IMR-90 (cell line): ENCODE results near the gene NIPAL3. TPM values are rescaled to one million over a fixed set of nuclear protein-coding genes. Genes with fewer than 3 reads are reported as not detected.

ENCODE experiments used
- ATAC-seq: fragments of 200-7000 bp; cut with Tn5 transposase; 2 replicates; pipeline ENCODE4 v1.9.1; 2020; ENCODE audit warnings: low read depth, mild to moderate bottlenecking, moderate library complexity
- BruUV-seq: library from RNA; stranded (reverse); fragments of 400-500 nt; replicated peaks from 2 replicates; lab custom pipeline; 2021; lab: Mats Ljungman, UMichigan
- CTCF ChIA-PET: fragments of 300-600 bp; formaldehyde crosslinking; extraction: SDS; loops from one replicate; lab custom pipeline; 2021; ENCODE audit warnings: antibody characterized with exemption; lab: Yijun Ruan, JAX
- POLR2A ChIA-PET: fragments of 300-600 bp; sonication (Branson Sonifier 250); formaldehyde crosslinking; loops from one replicate; lab custom pipeline; 2022; ENCODE audit warnings: antibody characterized with exemption; ENCODE audit not compliant: unreplicated experiment; lab: Charles Lee
- DNase-seq: peaks from one replicate; pipeline ENCODE4 v3.0.0; 2013
- H2AFZ ChIP-seq: replicated peaks from 2 replicates; pipeline ENCODE3; 2013; ENCODE audit warnings: low read length, mild to moderate bottlenecking; ENCODE audit not compliant: poor library complexity
- H2AK5ac ChIP-seq: 2 replicates; pipeline ENCODE4 v1.6.1; 2013; ENCODE audit warnings: low read depth, low read length, inconsistent platforms
- H2AK9ac ChIP-seq: replicated peaks from 2 replicates; pipeline ENCODE3; 2013; ENCODE audit warnings: mild to moderate bottlenecking, low read depth, low read length, moderate library complexity; ENCODE audit not compliant: poor library complexity
- H2BK120ac ChIP-seq: 2 replicates; pipeline ENCODE4 v1.6.1; 2013; ENCODE audit warnings: low read depth, low read length, inconsistent platforms
- H2BK15ac ChIP-seq: 3 replicates; pipeline ENCODE4 v1.6.1; 2013; ENCODE audit warnings: low read depth, low read length, inconsistent platforms
- H2BK20ac ChIP-seq: 2 replicates; pipeline ENCODE4 v1.6.1; 2013; ENCODE audit warnings: low read depth, mild to moderate bottlenecking, inconsistent platforms, low read length, moderate library complexity
- H2BK5ac ChIP-seq: 2 replicates; pipeline ENCODE4 v1.6.1; 2013; ENCODE audit warnings: mild to moderate bottlenecking, low read depth, low read length, inconsistent platforms; ENCODE audit not compliant: poor library complexity, severe bottlenecking
- H3K14ac ChIP-seq: replicated peaks from 2 replicates; pipeline ENCODE4 v1.6.1; 2013; ENCODE audit warnings: low read depth, low read length, inconsistent platforms
- H3K18ac ChIP-seq: 2 replicates; pipeline ENCODE4 v1.6.1; 2013; ENCODE audit warnings: low read depth, low read length, control low read depth
- H3K23ac ChIP-seq: 2 replicates; pipeline ENCODE4 v1.6.1; 2013; ENCODE audit warnings: low read depth, low read length, inconsistent platforms
- H3K27ac ChIP-seq: 2 replicates; pipeline ENCODE4 v1.5.1; 2013; ENCODE audit warnings: mild to moderate bottlenecking, control low read depth, low read length; ENCODE audit not compliant: insufficient read depth
- H3K27me3 ChIP-seq: 2 replicates; pipeline ENCODE4 v1.6.1; 2013; ENCODE audit warnings: low read length; ENCODE audit not compliant: control insufficient read depth, insufficient read depth
- H3K36me3 ChIP-seq: 2 replicates; pipeline ENCODE4 v1.6.1; 2013; ENCODE audit warnings: low read length, mixed read lengths; ENCODE audit not compliant: control insufficient read depth, insufficient read depth
- H3K4ac ChIP-seq: 2 replicates; pipeline ENCODE4 v1.6.1; 2013; ENCODE audit warnings: low read depth, low read length, inconsistent platforms
- H3K4me1 ChIP-seq: 2 replicates; pipeline ENCODE4 v1.6.1; 2013; ENCODE audit warnings: low read length, mixed read lengths; ENCODE audit not compliant: control insufficient read depth, insufficient read depth
- H3K4me2 ChIP-seq: 2 replicates; pipeline ENCODE4 v1.6.1; 2013; ENCODE audit warnings: low read depth, mild to moderate bottlenecking, control low read depth, low read length, moderate library complexity
- H3K4me3 ChIP-seq: 2 replicates; pipeline ENCODE4 v1.5.1; 2013; ENCODE audit warnings: low read depth, mild to moderate bottlenecking, control low read depth, low read length, moderate library complexity; ENCODE audit not compliant: insufficient read depth
- H3K56ac ChIP-seq: 2 replicates; pipeline ENCODE4 v1.6.1; 2013; ENCODE audit warnings: low read length, inconsistent platforms; ENCODE audit not compliant: insufficient read depth; ENCODE audit errors: extremely low read depth
- H3K79me1 ChIP-seq, 2 experiments: 2 replicates each; pipeline ENCODE4 v1.6.1; 2013; ENCODE audit warnings: low read length in 2 of 2, inconsistent platforms in 1 of 2, low read depth in 1 of 2
- H3K9ac ChIP-seq: 2 replicates; pipeline ENCODE4 v1.6.1; 2013; ENCODE audit warnings: low read depth, low read length, control low read depth
- H3K9me1 ChIP-seq: 2 replicates; pipeline ENCODE4 v1.6.1; 2013; ENCODE audit warnings: low read length, inconsistent platforms; ENCODE audit not compliant: insufficient read depth
- H3K9me3 ChIP-seq: 2 replicates; pipeline ENCODE4 v1.6.1; 2013; ENCODE audit warnings: low read length; ENCODE audit not compliant: control insufficient read depth, insufficient read depth
- H4K20me1 ChIP-seq: 2 replicates; pipeline ENCODE4 v1.6.1; 2013; ENCODE audit warnings: low read length, inconsistent platforms; ENCODE audit not compliant: insufficient read depth
- H4K5ac ChIP-seq: 2 replicates; pipeline ENCODE4 v1.6.1; 2013; ENCODE audit warnings: mild to moderate bottlenecking, low read depth, low read length, control low read depth
- H4K8ac ChIP-seq, 2 experiments: 2 replicates each; pipeline ENCODE4 v1.6.1; 2013; ENCODE audit warnings: low read depth in 2 of 2, low read length in 2 of 2, control low read depth in 1 of 2, inconsistent platforms in 1 of 2
- H4K91ac ChIP-seq: 2 replicates; pipeline ENCODE4 v1.6.1; 2013; ENCODE audit warnings: low read depth, low read length, inconsistent platforms; ENCODE audit not compliant: insufficient read depth
- CEBPB ChIP-seq: IDR thresholded peaks from 2 replicates; pipeline ENCODE4 v1.6.1; 2012; ENCODE audit warnings: low read depth, low read length, improper control_type of control experiment
- CHD1 ChIP-seq: IDR thresholded peaks from 2 replicates; pipeline ENCODE4 v1.6.1; 2012; ENCODE audit warnings: low read depth, low read length, improper control_type of control experiment
- FOS ChIP-seq: fragments of 150-350 bp; IDR thresholded peaks from 2 replicates; pipeline ENCODE4 v1.6.1; 2016; ENCODE audit warnings: low read depth, low read length
- MAZ ChIP-seq: IDR thresholded peaks from 2 replicates; pipeline ENCODE4 v1.6.1; 2012; ENCODE audit warnings: low read depth, mild to moderate bottlenecking, low read length, improper control_type of control experiment, moderate library complexity, borderline replicate concordance
- MXI1 ChIP-seq: IDR thresholded peaks from 2 replicates; pipeline ENCODE4 v1.6.1; 2012; ENCODE audit warnings: low read depth, mild to moderate bottlenecking, low read length, moderate library complexity, borderline replicate concordance
- RCOR1 ChIP-seq: IDR thresholded peaks from 2 replicates; pipeline ENCODE4 v1.6.1; 2012; ENCODE audit warnings: mild to moderate bottlenecking, low read length, improper control_type of control experiment; ENCODE audit not compliant: insufficient replicate concordance
- RFX5 ChIP-seq: IDR thresholded peaks from 2 replicates; pipeline ENCODE4 v1.8.0; 2012; ENCODE audit warnings: low read depth, mild to moderate bottlenecking, low read length, moderate library complexity
- SMC3 ChIP-seq: fragments of 150-350 bp; IDR thresholded peaks from 2 replicates; pipeline ENCODE4 v1.6.1; 2016; ENCODE audit warnings: low read depth, mild to moderate bottlenecking, antibody characterized with exemption, low read length, moderate library complexity
- WGBS, 2 experiments: methylation state at CpG; one replicate each; pipeline versions ENCODE4 v1.1.5 to v1.1.7; 2013; ENCODE audit warnings: missing lambda C conversion rate in 2 of 2; ENCODE audit not compliant: insufficient read length in 1 of 2; ENCODE audit errors: extremely low coverage in 2 of 2; 5-methylcytosine and 5-hydroxymethylcytosine counted together
- dilution Hi-C: fragments of 300-500 bp; cut with HindIII; formaldehyde crosslinking; loops from one replicate; pipeline ENCODE4 v1.14.3; 2018; ENCODE audit warnings: low sequenced_read_pairs; ENCODE audit not compliant: unreplicated experiment
- in situ Hi-C: fragments of 300-500 bp; cut with MboI; formaldehyde crosslinking; loops from 3 replicates; pipeline ENCODE4 v1.14.3; 2019; ENCODE audit warnings: low sequenced_read_pairs, inconsistent platforms, mixed read lengths
- intact Hi-C: fragments of 100-400 bp; cut with micrococcal nuclease; formaldehyde crosslinking; loops from 2 replicates; pipeline ENCODE4 v1.10.0; 2022
- polyA plus RNA-seq, 3 experiments: library from polyadenylated mRNA; depleted of rRNA; stranded (reverse); fragments of >200 nt; gene quantifications; 2 replicates each; pipeline ENCODE4 v1.2.3, GENCODE V29; 2012; ENCODE audit warnings: low replicate concordance in 1 of 3
- total RNA-seq: library from RNA; depleted of rRNA; stranded (reverse); fragments of >200 nt; gene quantifications from 2 replicates; pipeline ENCODE4 v1.2.3, GENCODE V29; 2012
- TF ChIP-seq, protein P1 (sequence below): fragments of 150-350 bp; IDR thresholded peaks from 2 replicates; pipeline ENCODE4 v1.6.1; 2016; ENCODE audit warnings: low read depth, mild to moderate bottlenecking, low read length, moderate library complexity, borderline replicate concordance

NIPAL3 gene
- total and polyA plus RNA-seq, 2 of the 4 experiments (the other 2 are of a cell fraction): 55.0 to 123 TPM

DNA sequence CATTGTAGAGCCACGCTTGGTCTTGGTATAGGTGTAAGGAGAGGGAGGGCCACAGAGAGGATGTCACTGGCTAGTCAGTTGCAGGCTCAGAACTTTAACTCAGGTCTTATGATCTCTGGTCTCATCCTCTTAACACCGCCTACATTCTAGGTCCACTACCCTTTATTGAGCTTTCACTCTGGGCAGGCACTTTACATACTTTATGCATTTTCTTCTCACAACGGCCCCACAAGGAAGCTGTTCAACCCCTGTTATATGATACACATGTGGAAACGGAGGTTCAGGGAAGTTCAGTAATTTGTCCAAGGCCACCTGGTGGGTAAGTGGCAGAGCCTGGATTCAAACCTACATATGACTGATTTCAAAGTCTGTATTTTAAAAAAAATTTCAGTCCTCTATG is 61.7 kb downstream of the NIPAL3 start:
- no peaks in the 10 kb centered on the region for H3K27me3 ChIP-seq
- H3K4ac ChIP-seq: no peak overlapping the region
- dilution Hi-C loops: no loop called here
- H2AK9ac ChIP-seq: no peak overlapping the region
- no peak overlapping the region for H3K56ac ChIP-seq
- H3K18ac ChIP-seq: no peak overlapping the region
- H3K14ac ChIP-seq: no peak overlapping the region
- no peaks in the 10 kb centered on the region for H3K79me1 ChIP-seq
- ATAC-seq: no peak
- POLR2A ChIA-PET: no interaction called here
- peaks cover 5% of the 10 kb centered on the region; the same call in 1 of the 2 replicates for H3K9me1 ChIP-seq
- in situ Hi-C loops: no loop called here
- H2AFZ ChIP-seq: no peak overlapping the region
- H3K9me3 ChIP-seq: no peaks in the 10 kb centered on the region
- no peaks in the 10 kb centered on the region for H3K36me3 ChIP-seq
- H3K4me2 ChIP-seq: no peak overlapping the region
- H3K23ac ChIP-seq: no peak overlapping the region
- H4K20me1 ChIP-seq: no peaks in the 10 kb centered on the region
- CTCF ChIA-PET: interaction anchor here (1.3 to 1.5 kb wide), 2 partner anchors 9 to 15 kb away, joined by 4 read pairs; no protein-coding TSS in a partner anchor
- no peak overlapping the region for H4K5ac ChIP-seq
- H3K9ac ChIP-seq: no peak overlapping the region
- H2AK5ac ChIP-seq: no peak overlapping the region
- intact Hi-C loops: no loop called here
- H2BK15ac ChIP-seq: no peak overlapping the region
- no peak overlapping the region for H2BK5ac ChIP-seq
- BruUV-seq: no TSS peak
- H2BK20ac ChIP-seq: no peak overlapping the region
- TF ChIP-seq FOS: no peak
- TF ChIP-seq, protein P1, sequence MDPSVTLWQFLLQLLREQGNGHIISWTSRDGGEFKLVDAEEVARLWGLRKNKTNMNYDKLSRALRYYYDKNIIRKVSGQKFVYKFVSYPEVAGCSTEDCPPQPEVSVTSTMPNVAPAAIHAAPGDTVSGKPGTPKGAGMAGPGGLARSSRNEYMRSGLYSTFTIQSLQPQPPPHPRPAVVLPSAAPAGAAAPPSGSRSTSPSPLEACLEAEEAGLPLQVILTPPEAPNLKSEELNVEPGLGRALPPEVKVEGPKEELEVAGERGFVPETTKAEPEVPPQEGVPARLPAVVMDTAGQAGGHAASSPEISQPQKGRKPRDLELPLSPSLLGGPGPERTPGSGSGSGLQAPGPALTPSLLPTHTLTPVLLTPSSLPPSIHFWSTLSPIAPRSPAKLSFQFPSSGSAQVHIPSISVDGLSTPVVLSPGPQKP: no peak
- no peak for TF ChIP-seq MXI1
- TF ChIP-seq CEBPB: no peak
- TF ChIP-seq MAZ: no peak
- TF ChIP-seq SMC3: no peak
- no peak for TF ChIP-seq RFX5
- TF ChIP-seq CHD1: no peak
- TF ChIP-seq RCOR1: no peak
- no peak overlapping the region for H4K91ac ChIP-seq
- H3K27ac ChIP-seq: no peak overlapping the region
- H3K4me1 ChIP-seq: no peaks in the 10 kb centered on the region
- no peak overlapping the region for H2BK120ac ChIP-seq
- H3K4me3 ChIP-seq: no peak overlapping the region
- 100% methylated on average over 1 of the region's 4 CpGs; no CpG with 5 or more reads in 1 of the 2 experiments for WGBS, 2 experiments
- no peak for DNase-seq
- H4K8ac ChIP-seq: no peak overlapping the region
